HG03520 (cell line): ENCODE data around the gene DIAPH2.
A peak's percentile ranks its signal among the peaks of the same experiment; 100 is the strongest.

Source experiments
- ATAC-seq: cut with Tn5 transposase; IDR thresholded peaks from one replicate; pipeline ENCODE4 v1.9.1; 2021; ENCODE audit warnings: mild to moderate bottlenecking, moderate library complexity; ENCODE audit not compliant: unreplicated experiment

Gene DIAPH2

GRCh38 chrX:97030463-97030862 is 345.8 kb downstream of the DIAPH2 start:
- ATAC-seq, result no peak

GRCh38 chrX:97030947-97031346 is 346.3 kb downstream of the DIAPH2 start:
- no peak for ATAC-seq

GRCh38 chrX:97039363-97040029 is 354.9 kb downstream of the DIAPH2 start:
- peak; percentile 94 for ATAC-seq

GRCh38 chrX:97045470-97045869 is 360.8 kb downstream of the DIAPH2 start:
- no peak for ATAC-seq

- no peak for ATAC-seq
Measured at GRCh38 chrX:97046867-97047266, 362.2 kb downstream of the DIAPH2 start.

- ATAC-seq, result no peak
Measured at GRCh38 chrX:97050392-97050791, 365.8 kb downstream of the DIAPH2 start.

- no peak for ATAC-seq
Measured at GRCh38 chrX:97057349-97057909, 372.8 kb downstream of the DIAPH2 start.

- no peak for ATAC-seq
Measured at GRCh38 chrX:97060020-97060419, 375.4 kb downstream of the DIAPH2 start.

GRCh38 chrX:97065066-97065465 is 380.4 kb downstream of the DIAPH2 start:
- ATAC-seq, result no peak

GRCh38 chrX:97065973-97066372 is 381.3 kb downstream of the DIAPH2 start:
- no peak for ATAC-seq

GRCh38 chrX:97066381-97066780 is 381.7 kb downstream of the DIAPH2 start:
- ATAC-seq, result no peak

- ATAC-seq, result no peak
Measured at GRCh38 chrX:97070346-97070745, 385.7 kb downstream of the DIAPH2 start.

- ATAC-seq, result no peak
Measured at GRCh38 chrX:97074400-97074799, 389.8 kb downstream of the DIAPH2 start.

- no peak for ATAC-seq
Measured at GRCh38 chrX:97089116-97089515, 404.5 kb downstream of the DIAPH2 start.

- ATAC-seq, result no peak
Measured at GRCh38 chrX:97096385-97096784, 411.7 kb downstream of the DIAPH2 start.

GRCh38 chrX:97102938-97103337 is 418.3 kb downstream of the DIAPH2 start:
- ATAC-seq, result no peak

- ATAC-seq, result no peak
Measured at GRCh38 chrX:97109730-97110129, 425.1 kb downstream of the DIAPH2 start.

- ATAC-seq, result no peak
Measured at GRCh38 chrX:97117572-97117971, 432.9 kb downstream of the DIAPH2 start.

- ATAC-seq, result no peak
Measured at GRCh38 chrX:97119474-97120109, 434.9 kb downstream of the DIAPH2 start.

GRCh38 chrX:97123001-97123400 is 438.4 kb downstream of the DIAPH2 start:
- ATAC-seq, result no peak

GRCh38 chrX:97126020-97126419 is 441.4 kb downstream of the DIAPH2 start:
- ATAC-seq, result no peak

- ATAC-seq, result no peak
Measured at GRCh38 chrX:97132664-97133415, 448.2 kb downstream of the DIAPH2 start.
